Astrocyte of the cerebellum (primary cell): ENCODE results near the gene PAX5.

Experiments used
- DNase-seq: peaks from one replicate; pipeline ENCODE4 v3.0.0-alpha.2; 2011; ENCODE audit warnings: low read depth
- H3K4me3 ChIP-seq: 2 replicates; pipeline ENCODE4 v1.5.1; 2011; ENCODE audit warnings: mild to moderate bottlenecking, low read depth, low read length, moderate library complexity
- in situ Hi-C: cut with HindIII; loops from 2 replicates; pipeline ENCODE4 v1.10.0; 2017; ENCODE audit warnings: low sequenced_read_pairs
- TF ChIP-seq, protein P1 (sequence below): IDR thresholded peaks from 2 replicates; pipeline ENCODE4 v1.5.1; 2012; ENCODE audit warnings: low read length, low read depth, moderate library complexity, mild to moderate bottlenecking; ENCODE audit errors: missing control alignments

PAX5 gene

DNA sequence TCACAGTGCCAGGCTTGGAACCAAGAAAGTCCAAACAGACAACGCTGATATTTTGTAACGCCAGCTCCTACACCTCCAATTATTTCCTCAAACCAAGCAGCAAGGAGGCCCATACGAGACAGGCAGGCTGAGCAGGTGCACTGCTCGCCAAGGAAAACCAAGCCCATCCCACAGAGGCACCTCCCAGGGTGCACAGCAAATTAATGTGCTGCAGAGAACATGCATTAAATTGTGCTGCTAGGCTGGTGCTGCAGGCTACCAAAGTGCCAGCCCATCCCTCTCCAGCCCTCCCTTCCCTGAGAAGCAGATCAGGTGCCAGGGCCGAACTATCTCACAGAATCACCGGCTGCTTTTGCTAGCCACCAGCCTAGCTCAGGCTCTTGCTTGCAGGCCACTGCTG lies 137.8 kb downstream of the PAX5 start:
- TF ChIP-seq, protein P1, sequence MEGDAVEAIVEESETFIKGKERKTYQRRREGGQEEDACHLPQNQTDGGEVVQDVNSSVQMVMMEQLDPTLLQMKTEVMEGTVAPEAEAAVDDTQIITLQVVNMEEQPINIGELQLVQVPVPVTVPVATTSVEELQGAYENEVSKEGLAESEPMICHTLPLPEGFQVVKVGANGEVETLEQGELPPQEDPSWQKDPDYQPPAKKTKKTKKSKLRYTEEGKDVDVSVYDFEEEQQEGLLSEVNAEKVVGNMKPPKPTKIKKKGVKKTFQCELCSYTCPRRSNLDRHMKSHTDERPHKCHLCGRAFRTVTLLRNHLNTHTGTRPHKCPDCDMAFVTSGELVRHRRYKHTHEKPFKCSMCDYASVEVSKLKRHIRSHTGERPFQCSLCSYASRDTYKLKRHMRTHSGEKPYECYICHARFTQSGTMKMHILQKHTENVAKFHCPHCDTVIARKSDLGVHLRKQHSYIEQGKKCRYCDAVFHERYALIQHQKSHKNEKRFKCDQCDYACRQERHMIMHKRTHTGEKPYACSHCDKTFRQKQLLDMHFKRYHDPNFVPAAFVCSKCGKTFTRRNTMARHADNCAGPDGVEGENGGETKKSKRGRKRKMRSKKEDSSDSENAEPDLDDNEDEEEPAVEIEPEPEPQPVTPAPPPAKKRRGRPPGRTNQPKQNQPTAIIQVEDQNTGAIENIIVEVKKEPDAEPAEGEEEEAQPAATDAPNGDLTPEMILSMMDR, result no peak
- in situ Hi-C loops, result no loop called here
- H3K4me3 ChIP-seq, result no peak overlapping the region
- DNase-seq, result no peak

DNA sequence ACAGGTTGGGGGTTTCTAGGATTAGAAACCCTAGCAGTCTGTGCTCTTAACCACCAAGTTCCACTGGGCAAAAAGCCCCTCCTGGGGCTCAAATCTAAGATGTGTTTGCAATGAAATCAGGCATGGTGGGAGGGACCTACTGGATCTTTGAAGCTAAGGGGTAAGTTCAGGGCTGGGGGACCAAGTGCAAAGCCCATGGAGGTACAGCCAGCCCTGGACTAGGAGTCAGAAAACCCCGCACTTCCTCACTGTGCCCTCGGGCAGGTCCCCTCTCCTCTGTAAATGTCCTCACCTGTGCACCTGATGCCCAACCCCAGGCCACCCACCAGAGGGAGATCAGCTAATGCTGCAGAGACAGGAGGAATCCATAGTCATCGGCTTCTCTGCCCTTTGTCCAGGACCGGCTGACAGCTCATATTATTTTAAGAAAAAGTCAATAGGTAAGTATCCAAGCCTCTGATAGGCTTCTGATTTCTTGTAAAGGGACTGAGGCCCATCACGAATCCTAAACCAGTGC lies 138.3 kb downstream of the PAX5 start:
- no peak overlapping the region for H3K4me3 ChIP-seq
- TF ChIP-seq, protein P1, result no peak
- DNase-seq, result no peak
- in situ Hi-C loops, result no loop called here

DNA sequence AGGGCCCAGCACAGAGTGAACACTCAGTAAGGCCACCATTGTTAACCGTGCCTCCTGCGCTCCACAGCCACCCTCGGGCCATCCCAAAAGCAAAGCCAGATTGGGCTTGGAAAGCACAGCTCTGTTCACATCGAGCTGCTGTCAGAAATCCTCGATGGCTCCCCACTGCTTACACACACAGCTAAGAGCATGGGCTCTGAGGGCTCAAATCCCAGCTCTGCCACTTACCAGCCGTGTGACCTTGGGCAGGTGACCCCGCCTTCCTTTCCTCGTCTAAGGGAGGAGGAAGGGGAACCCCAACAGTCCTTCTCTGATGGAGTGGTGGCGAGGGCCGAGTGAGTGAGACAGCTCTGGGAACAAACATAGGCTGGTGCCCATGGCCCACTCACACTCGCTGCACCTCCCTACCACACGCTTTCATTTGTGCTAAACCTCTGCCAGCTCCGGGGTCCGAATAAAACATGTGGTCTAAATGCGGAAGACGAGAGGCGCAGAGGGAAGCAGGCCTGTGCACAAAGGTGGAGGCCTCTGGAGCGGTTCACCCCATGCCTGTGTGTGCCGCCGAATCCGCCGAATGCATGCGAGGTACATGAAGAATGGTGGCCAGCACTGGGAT lies 139.3 kb downstream of the PAX5 start:
- in situ Hi-C loops, result no loop called here
- TF ChIP-seq, protein P1, result no peak
- H3K4me3 ChIP-seq, result no peak overlapping the region
- no peak for DNase-seq

DNA sequence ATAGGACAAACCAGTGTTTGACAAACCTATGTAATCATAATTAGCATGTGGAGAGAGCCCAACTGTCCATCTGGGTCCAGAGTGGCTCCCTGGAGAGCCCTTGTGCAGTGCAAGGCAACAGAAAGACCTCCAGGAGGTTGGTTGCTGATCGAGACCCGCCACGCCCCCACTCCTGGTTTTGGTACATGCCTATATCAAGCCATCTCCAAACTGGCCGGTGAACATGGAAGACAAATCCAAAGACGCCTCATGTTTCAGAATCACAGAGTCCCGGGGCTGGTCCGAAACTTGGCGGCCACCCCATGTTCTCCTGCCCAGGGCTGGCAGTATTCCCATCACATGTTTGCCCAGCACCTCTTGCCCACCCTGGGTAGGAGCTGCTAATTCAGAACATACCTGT lies 140.2 kb downstream of the PAX5 start:
- no peak for DNase-seq
- in situ Hi-C loops, result no loop called here
- TF ChIP-seq, protein P1, result no peak
- no peak overlapping the region for H3K4me3 ChIP-seq

DNA sequence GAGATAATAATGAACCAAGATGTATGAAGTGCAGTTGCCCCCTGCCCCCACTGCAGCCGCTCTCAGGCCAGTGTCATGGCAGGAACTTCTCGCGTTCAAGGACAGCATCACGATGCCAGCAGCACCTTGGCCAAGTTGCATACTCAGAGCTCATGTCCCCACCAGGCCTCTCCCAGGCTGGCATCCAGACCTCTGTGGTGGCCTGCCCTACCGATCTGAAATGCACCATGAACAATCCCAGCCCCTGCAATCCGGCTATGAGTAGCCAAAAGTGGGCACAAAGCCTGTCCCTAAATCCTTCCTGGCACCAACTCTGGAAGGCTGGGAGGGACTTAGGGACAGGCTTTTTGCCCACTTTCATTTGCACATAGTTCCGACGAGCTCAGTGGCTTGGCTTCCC lies 140.9 kb downstream of the PAX5 start:
- no peak for DNase-seq
- TF ChIP-seq, protein P1, result no peak
- no peak overlapping the region for H3K4me3 ChIP-seq
- in situ Hi-C loops, result no loop called here

DNA sequence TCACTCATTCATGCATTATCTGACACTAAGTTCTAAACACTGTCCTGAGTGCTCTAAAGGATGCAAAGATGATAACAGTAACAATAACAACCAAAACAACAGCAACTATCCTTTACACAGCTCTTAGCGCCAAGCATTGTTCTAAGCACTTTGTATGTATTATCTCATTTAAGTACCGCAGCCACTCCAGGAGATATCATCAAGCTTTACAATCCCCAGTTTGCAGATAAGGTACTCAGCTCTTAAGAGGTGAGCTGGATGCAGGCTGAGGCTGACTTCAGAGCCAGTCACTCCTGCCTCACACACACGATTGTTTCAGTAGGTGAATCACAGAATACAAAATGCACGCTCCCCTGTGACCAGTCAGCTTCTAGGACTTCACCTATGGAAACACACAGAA lies 141.8 kb downstream of the PAX5 start:
- in situ Hi-C loops, result no loop called here
- H3K4me3 ChIP-seq, result no peak overlapping the region
- DNase-seq, result no peak
- TF ChIP-seq, protein P1, result no peak
